ENCODE results near the gene ADGRA1.

DNA sequence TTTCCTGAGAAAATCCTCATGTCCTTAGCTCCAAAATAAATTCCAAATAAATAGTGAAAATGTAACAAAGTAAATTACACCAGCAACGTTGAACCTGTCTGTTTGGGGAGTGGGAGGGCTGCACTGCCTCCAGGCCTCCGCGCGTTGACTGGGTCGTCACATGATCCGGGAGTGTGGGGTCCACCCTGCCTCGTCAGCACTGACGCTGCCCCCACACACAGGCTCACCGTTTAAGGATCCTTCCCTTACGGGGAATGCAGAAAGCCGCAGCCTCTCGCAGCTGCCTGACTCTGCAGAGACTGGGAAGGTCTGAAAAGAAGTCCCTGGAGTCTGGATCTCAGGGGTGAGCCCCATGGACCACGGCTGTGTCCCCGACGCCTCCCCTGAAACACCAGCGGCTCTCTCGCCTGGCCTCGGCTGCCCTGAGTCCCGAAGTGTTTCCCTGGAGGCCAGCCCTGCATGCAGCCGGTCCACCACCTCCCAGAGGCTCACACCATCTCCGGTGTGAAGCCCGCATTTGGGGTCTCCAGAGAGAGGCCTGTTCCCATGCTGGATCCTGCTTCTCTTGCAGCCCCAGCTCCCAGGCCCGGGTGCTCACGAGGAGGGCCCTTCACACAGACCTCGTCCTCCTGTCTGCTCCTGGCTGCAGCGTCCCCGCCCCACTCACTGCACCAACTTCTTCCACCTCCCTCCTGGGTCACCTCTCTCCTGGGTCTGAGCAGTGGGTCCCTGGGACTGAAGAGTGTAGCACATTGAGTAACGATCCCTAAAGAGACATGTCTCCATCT, 49.5 kb upstream of the ADGRA1 start:
- TF ChIP-seq, protein P1, sequence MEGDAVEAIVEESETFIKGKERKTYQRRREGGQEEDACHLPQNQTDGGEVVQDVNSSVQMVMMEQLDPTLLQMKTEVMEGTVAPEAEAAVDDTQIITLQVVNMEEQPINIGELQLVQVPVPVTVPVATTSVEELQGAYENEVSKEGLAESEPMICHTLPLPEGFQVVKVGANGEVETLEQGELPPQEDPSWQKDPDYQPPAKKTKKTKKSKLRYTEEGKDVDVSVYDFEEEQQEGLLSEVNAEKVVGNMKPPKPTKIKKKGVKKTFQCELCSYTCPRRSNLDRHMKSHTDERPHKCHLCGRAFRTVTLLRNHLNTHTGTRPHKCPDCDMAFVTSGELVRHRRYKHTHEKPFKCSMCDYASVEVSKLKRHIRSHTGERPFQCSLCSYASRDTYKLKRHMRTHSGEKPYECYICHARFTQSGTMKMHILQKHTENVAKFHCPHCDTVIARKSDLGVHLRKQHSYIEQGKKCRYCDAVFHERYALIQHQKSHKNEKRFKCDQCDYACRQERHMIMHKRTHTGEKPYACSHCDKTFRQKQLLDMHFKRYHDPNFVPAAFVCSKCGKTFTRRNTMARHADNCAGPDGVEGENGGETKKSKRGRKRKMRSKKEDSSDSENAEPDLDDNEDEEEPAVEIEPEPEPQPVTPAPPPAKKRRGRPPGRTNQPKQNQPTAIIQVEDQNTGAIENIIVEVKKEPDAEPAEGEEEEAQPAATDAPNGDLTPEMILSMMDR (IDR thresholded peaks at IDR 0.05; ENCODE audit: low read length): no peak
- no peak for TF ChIP-seq EZH2 (IDR thresholded peaks at IDR 0.05; ENCODE audit: borderline replicate concordance, low read length)

Data from OCI-LY1 (cell line).